HG03354 (cell line): ENCODE data around the gene GREM1.

Source experiments
- ATAC-seq: cut with Tn5 transposase; IDR thresholded peaks from one replicate; pipeline ENCODE4 v1.9.1; 2021; ENCODE audit warnings: mild to moderate bottlenecking; ENCODE audit not compliant: unreplicated experiment, poor library complexity, severe bottlenecking

Gene GREM1

GRCh38 chr15:32767236-32767635 is 49.4 kb downstream of the GREM1 start:
- ATAC-seq, result no peak

GRCh38 chr15:32774022-32774421 is 56.2 kb downstream of the GREM1 start:
- ATAC-seq, result no peak

- ATAC-seq, result no peak
These were observed 57.3 kb downstream of the GREM1 start for GRCh38 chr15:32775103-32775502.

- ATAC-seq, result no peak
These were observed 60.8 kb downstream of the GREM1 start for GRCh38 chr15:32778391-32779176.

- no peak for ATAC-seq
These were observed 64.0 kb downstream of the GREM1 start for GRCh38 chr15:32781781-32782180.

GRCh38 chr15:32784581-32784980 is 66.8 kb downstream of the GREM1 start:
- ATAC-seq, result no peak

- no peak for ATAC-seq
These were observed 69.1 kb downstream of the GREM1 start for GRCh38 chr15:32786906-32787305.

- no peak for ATAC-seq
These were observed 70.1 kb downstream of the GREM1 start for GRCh38 chr15:32787949-32788348.

- no peak for ATAC-seq
These were observed 72.7 kb downstream of the GREM1 start for GRCh38 chr15:32790352-32790999.

- no peak for ATAC-seq
These were observed 74.6 kb downstream of the GREM1 start for GRCh38 chr15:32792436-32792835.
